ENCODE data around the gene NCAN.
A peak's percentile ranks its signal among the peaks of the same experiment; 100 is the strongest.
"Not testable (repeated sequence)": the region's sequence is repeated elsewhere in the genome, so short reads cannot be mapped to it uniquely, and the experiment has no call there.

The NCAN gene

GRCh38 chr19:19211499-19212420 lies at the start of gene NCAN:
NCAN (plus strand) TSS chr19:19211958; CDS start chr19:19216954, 4,996 bp downstream.
- DNase-seq = no peak

DNA sequence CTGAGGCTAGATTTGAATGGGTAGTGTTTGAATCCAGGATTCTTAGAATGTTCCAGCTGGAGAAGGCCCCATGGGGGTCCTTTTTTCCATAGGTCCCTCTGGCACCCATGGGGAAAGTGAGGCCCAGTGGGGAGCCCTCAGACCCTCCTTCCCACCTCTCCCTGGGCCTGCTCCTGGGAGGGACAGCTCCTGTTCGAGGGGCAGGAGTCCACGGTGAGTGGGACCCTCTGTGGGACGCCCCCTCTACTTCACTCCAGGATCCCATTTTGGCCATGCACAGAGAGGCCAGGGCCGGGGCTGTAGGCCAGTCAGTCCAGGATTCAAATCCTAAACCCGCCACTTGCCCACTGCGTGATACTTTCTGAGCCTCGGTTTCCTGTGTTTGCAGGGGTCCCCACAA lies 49.3 kb upstream of the NCAN start:
- DNase-seq = no peak

DNA sequence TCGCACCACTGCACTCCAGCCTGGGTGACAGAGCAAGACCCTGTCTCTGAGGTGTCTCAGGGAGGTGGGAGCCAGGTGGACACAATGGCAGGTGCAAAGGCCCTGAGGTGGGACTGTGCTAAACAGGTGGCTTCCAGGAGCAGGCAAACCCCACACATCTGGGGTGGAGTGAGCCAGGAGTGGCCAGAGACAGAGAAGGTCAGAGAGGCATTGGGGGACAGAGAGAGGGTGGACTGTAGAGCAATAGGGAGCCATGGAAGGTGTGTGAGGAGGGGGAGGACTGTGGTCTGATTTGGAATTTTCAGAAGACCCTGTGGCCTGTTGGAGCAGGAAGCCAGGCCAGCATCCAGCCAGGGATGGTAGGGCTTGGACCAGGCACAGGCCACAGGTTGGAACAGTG lies 46.4 kb upstream of the NCAN start:
- no peak for DNase-seq

DNA sequence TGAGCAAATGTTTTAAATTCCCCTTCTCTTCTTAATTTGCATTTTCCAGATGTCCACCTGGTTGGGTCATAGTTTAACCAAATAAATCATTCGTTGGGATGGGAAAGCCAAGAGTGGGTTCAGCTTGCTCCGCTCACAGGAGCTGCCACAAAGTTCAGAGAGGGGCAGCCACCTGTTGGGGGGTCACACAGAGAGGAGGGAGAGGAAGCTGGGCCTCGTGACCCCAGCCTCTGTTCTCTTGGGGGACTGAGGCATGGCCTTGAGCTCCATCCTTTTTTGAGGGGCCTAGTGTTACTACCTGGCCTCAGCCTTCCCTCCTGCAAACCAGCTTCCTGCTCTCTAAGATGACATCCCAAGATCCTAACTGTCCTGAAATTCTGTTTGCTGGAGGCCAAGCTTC lies 44.1 kb upstream of the NCAN start:
- no peak for DNase-seq

GRCh38 chr19:19169236-19170052 lies 42.3 kb upstream of the NCAN start:
- no peak for DNase-seq

- DNase-seq = peak; percentile 89
Observed at GRCh38 chr19:19170053-19170872, 41.5 kb upstream of the NCAN start, which contains the start of gene MEF2B. MEF2B (minus strand) TSS chr19:19170263; CDS start chr19:19150735, 19,528 bp downstream.

GRCh38 chr19:19170873-19171672 lies 40.7 kb upstream of the NCAN start:
- no peak for DNase-seq

DNA sequence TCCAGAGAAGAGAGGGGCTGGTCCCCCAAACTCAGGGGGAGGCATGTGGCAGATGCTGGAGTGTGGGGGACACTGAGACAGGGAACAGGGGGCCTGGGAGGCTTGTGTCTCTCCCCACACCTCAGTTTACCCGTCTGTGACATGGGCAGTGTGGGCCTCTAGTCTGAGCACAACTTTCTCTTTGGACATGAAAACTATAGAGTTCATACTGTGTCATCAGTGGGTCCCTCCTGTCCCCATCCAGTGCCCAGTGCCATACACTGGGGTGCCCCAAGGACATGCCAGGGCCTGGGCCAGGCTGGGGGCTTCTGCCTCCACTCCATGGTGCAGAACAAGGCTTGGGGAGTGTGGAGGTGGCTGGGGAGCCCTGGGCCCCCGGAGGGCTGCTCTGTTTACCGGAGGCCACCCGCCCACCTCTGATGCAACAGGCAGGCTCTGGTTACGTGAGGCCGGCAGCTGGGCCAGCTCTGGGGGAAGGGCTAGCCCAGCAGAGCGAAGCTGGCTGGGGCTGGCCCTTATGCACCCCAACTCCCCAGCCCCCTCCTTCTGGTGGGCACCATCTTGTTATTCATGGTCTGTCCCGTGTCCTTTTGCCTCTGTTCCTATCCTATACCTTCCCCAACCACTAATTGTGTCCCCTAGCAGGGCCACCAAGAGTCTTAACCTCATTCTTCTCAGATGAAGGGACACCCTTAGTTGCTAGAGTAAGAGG lies 39.8 kb upstream of the NCAN start:
- DNase-seq = no peak

GRCh38 chr19:19173243-19173642 lies 38.5 kb upstream of the NCAN start:
- not testable (repeated sequence) for DNase-seq

DNA sequence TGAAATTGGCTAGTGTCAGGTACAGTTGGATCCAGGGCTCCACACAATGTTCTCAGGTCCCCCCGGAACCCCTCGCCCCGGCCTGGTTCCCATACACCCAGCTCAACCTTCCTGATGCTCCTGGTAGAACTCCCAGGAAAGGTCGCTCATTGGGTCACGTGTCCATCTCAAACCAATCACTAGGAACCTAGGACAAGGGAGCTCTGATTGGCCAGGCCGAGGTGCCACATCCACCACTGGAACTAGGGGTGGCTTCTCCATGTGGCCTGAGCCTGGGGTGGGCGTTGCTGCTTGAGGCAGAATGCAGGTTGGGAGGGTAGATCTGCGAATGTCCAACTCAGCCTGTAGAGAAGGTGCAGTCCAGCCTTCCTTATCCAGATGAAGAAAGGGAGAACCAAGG lies 34.8 kb upstream of the NCAN start:
- DNase-seq = no peak

- no peak for DNase-seq
Observed at GRCh38 chr19:19179548-19180441, 32.0 kb upstream of the NCAN start.

DNA sequence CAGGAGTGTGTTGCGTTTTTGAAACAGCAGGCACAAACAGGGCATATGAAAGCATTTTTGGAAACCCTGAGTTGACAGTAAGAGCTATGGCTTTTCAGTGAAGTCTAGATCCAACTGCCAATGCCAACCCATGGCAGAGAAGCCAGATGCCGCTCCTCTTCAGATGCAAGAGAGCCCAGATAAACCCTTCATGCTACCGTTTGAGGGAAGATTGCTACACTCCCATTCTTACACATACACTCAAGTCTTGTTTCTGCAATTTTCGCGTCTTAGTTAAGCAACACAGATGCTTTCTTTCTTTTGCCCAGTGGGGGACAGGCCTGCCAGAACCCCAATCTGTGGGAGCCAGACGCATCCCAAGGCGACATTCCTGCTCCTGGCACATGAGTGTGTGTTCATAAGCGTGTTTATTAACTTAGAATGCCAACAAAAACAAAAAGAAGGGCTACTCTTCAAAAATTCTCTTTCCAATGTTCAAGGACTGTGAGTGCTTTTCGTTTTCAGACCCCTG lies 30.2 kb upstream of the NCAN start:
- DNase-seq = no peak

- peak; percentile 67 for DNase-seq
Observed at GRCh38 chr19:19185853-19186740, 25.7 kb upstream of the NCAN start.

GRCh38 chr19:19186742-19187141 lies 25.0 kb upstream of the NCAN start:
- DNase-seq = no peak

- no peak for DNase-seq
Observed at GRCh38 chr19:19191768-19192077, 20.0 kb upstream of the NCAN start.

GRCh38 chr19:19192078-19192882 lies 19.5 kb upstream of the NCAN start, which contains the start of the genes BORCS8 and RFXANK:
BORCS8 (minus strand) TSS chr19:19192152; CDS start chr19:19192117, 35 bp downstream.
RFXANK (plus strand) TSS chr19:19192258; CDS start chr19:19193947, 1,689 bp downstream.
- peak; percentile 99 for DNase-seq

DNA sequence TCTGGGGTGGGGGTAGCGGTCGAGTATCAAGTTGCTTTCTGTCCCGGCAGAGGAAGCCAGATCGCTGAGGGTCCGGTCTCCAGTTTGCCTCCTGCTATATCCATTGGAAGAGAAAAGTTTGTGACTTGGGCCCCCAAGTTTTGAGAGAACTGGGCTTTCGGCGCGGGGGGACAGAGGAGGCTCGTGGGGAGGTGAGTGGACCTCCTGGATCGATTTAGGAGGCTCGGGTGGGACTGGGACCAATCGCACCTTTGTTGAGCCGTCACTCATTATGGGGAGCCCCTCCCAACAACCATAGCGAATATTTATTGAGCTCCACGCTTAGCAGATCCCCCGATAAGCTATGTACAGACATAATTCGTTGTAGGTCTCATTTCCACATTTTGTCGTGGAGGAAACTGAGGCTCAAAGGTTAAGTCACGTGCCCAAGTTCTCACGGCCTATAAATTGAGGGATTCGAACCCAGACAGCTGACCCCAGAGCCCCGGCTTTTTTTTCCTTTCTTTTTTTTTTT lies 18.8 kb upstream of the NCAN start:
- DNase-seq = no peak

DNA sequence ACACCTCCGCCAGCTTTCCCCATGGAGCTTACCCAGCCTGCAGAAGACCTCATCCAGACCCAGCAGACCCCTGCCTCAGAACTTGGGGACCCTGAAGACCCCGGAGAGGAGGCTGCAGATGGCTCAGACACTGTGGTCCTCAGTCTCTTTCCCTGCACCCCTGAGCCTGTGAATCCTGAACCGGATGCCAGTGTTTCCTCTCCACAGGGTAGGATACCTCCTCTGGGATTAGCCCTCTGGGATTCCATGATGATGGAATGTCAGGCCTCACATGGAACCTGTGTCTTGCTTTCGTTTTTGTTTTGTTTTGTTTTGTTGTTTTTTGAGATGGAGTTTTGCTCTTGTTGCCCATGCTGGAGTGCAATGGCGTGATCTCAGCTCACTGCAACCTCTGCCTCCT lies 17.8 kb upstream of the NCAN start:
- no peak for DNase-seq
